OCI-LY1 (cell line): Measurements from ENCODE around the gene CPSF4.
"Not testable (repeated sequence)": the region's sequence is repeated elsewhere in the genome, so short reads cannot be mapped to it uniquely, and the experiment has no call there.

Source experiments
- H2AFZ ChIP-seq: fragments of 200-600 bp; sonication (generic), shearing (Covaris generic); 2 replicates; pipeline ENCODE4 v1.6.0; 2014; ENCODE audit warnings: antibody characterized with exemption, mild to moderate bottlenecking, low read length
- H3F3A ChIP-seq: fragments of 200-600 bp; sonication (generic), shearing (Covaris generic); 2 replicates; pipeline ENCODE4 v1.6.0; 2014; ENCODE audit warnings: mild to moderate bottlenecking, antibody characterized with exemption, low read length, moderate library complexity; ENCODE audit not compliant: insufficient read depth
- H3K27ac ChIP-seq: fragments of 200-600 bp; sonication (generic); 2 replicates; pipeline ENCODE4 v1.5.1; 2014; ENCODE audit warnings: low read length, mixed run types, mild to moderate bottlenecking, low read depth; ENCODE audit not compliant: poor library complexity, severe bottlenecking
- H3K27me3 ChIP-seq: fragments of 200-600 bp; sonication (generic); 2 replicates; pipeline ENCODE4 v1.6.0; 2014; ENCODE audit warnings: antibody characterized with exemption, mild to moderate bottlenecking, low read length, moderate library complexity; ENCODE audit not compliant: insufficient read depth
- H3K36me3 ChIP-seq: fragments of 200-600 bp; sonication (generic); 2 replicates; pipeline ENCODE4 v1.6.1; 2014; ENCODE audit warnings: mild to moderate bottlenecking, antibody characterized with exemption, low read length, moderate library complexity, mixed read lengths; ENCODE audit not compliant: insufficient read depth
- H3K4me1 ChIP-seq: fragments of 200-600 bp; sonication (generic); 2 replicates; pipeline ENCODE4 v1.5.1; 2014; ENCODE audit warnings: mild to moderate bottlenecking, low read length, moderate library complexity; ENCODE audit not compliant: insufficient read depth, severe bottlenecking
- H3K4me2 ChIP-seq: fragments of 200-600 bp; sonication (generic), shearing (Covaris generic); 2 replicates; pipeline ENCODE4 v1.6.1; 2014; ENCODE audit warnings: low read length
- H3K4me3 ChIP-seq: fragments of 200-600 bp; sonication (generic); 2 replicates; pipeline ENCODE4 v1.5.1; 2014; ENCODE audit warnings: low read length, low read depth, mild to moderate bottlenecking, mixed read lengths; ENCODE audit not compliant: poor library complexity, severe bottlenecking
- H3K79me2 ChIP-seq: fragments of 200-600 bp; shearing (Covaris generic); 2 replicates; pipeline ENCODE4 v1.6.1; 2016; ENCODE audit warnings: mixed run types, low read length, mixed read lengths; ENCODE audit not compliant: insufficient read depth
- H3K9ac ChIP-seq: fragments of 200-600 bp; sonication (generic), shearing (Covaris generic); 2 replicates; pipeline ENCODE4 v1.6.1; 2014; ENCODE audit warnings: mild to moderate bottlenecking, low read length, mixed read lengths
- H3K9me2 ChIP-seq: fragments of 200-600 bp; sonication (generic), shearing (Covaris generic); 2 replicates; pipeline ENCODE4 v1.6.1; 2014; ENCODE audit warnings: low read depth, mild to moderate bottlenecking, low read length, mixed read lengths
- H3K9me3 ChIP-seq: fragments of 200-600 bp; shearing (Covaris generic); 2 replicates; pipeline ENCODE4 v1.6.1; 2014; ENCODE audit warnings: low read length, mixed read lengths
- H4K20me1 ChIP-seq: fragments of 200-600 bp; sonication (generic), shearing (Covaris generic); 2 replicates; pipeline ENCODE4 v1.6.0; 2016; ENCODE audit warnings: mild to moderate bottlenecking, low read length; ENCODE audit not compliant: insufficient read depth
- CTCF ChIP-seq: fragments of 200-600 bp; sonication (generic), shearing (Covaris generic); IDR thresholded peaks from 2 replicates; pipeline ENCODE4 v1.5.1; 2017; ENCODE audit warnings: mild to moderate bottlenecking, antibody characterized with exemption, low read length, moderate library complexity, mixed read lengths
- EZH2 ChIP-seq: fragments of 200-600 bp; sonication (generic), shearing (Covaris generic); IDR thresholded peaks from 2 replicates; pipeline ENCODE4 v1.8.0; 2017; ENCODE audit warnings: borderline replicate concordance, mixed run types, mild to moderate bottlenecking, antibody characterized with exemption, low read length, moderate library complexity, mixed read lengths

The CPSF4 gene

GRCh38 chr7:99499721-99500636, 61.2 kb downstream of the CPSF4 start, which contains the start of gene ZNF394:
Gene ZNF394 (minus strand): TSS chr7:99500281. CDS start chr7:99500093, 188 bp downstream.
- H3K4me2 ChIP-seq = peak within 1 kb of the TSS; percentile 94
- H3K27me3 ChIP-seq = no peaks in the 10 kb centered on the region
- H3K79me2 ChIP-seq = peaks cover 33% of the 10 kb centered on the region
- H3K4me3 ChIP-seq = peak within 1 kb of the TSS; percentile 77
- H2AFZ ChIP-seq = no peak within 1 kb of the TSS
- peaks cover 3% of the 10 kb centered on the region; the same call in 1 of the 2 replicates for H4K20me1 ChIP-seq
- peaks cover 35% of the 10 kb centered on the region for H3K36me3 ChIP-seq
- H3K9me2 ChIP-seq = no peaks in the 10 kb centered on the region
- H3K9ac ChIP-seq = peak within 1 kb of the TSS; percentile 78
- peak; percentile 9; the same call in 1 of the 2 replicates for TF ChIP-seq CTCF
- no peak for TF ChIP-seq EZH2
- no peaks in the 10 kb centered on the region for H3K9me3 ChIP-seq
- no peaks in the 10 kb centered on the region for H3F3A ChIP-seq
- H3K27ac ChIP-seq = peak within 1 kb of the TSS; percentile 57
- H3K4me1 ChIP-seq = peaks cover 28% of the 10 kb centered on the region

GRCh38 chr7:99500637-99501009, 61.9 kb downstream of the CPSF4 start:
- peak overlapping the region; percentile 94 for H3K4me2 ChIP-seq
- peaks cover 37% of the 10 kb centered on the region for H3K79me2 ChIP-seq
- peaks cover 3% of the 10 kb centered on the region; the same call in 1 of the 2 replicates for H4K20me1 ChIP-seq
- peak overlapping the region; percentile 78 for H3K9ac ChIP-seq
- H3K9me2 ChIP-seq = no peaks in the 10 kb centered on the region
- H3K27ac ChIP-seq = peak overlapping the region; percentile 57
- no peak overlapping the region for H2AFZ ChIP-seq
- TF ChIP-seq EZH2 (no peak), CTCF (no peak)
- H3F3A ChIP-seq = no peaks in the 10 kb centered on the region
- no peaks in the 10 kb centered on the region for H3K9me3 ChIP-seq
- H3K36me3 ChIP-seq = peaks cover 29% of the 10 kb centered on the region
- no peaks in the 10 kb centered on the region for H3K27me3 ChIP-seq
- H3K4me3 ChIP-seq = peak overlapping the region; percentile 77
- peaks cover 31% of the 10 kb centered on the region for H3K4me1 ChIP-seq

DNA sequence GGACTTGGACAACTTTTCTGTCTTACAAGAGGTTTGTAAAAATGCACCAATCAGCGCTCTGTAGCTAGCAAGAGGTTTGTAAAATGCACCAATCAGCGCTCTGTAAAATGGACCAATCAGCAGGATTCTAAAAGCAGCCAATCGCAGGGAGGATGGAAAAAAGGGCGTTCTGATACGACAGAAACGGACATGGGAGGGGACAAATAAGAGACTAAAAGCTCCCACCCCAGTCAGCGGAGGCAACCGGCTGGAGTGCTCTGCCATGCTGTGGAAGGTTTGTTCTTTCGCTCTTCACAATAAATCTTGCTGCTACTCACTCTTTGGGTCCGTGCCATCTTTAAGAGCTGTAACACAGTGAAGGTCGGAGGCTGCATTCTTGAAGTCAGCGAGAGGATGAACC, 62.5 kb downstream of the CPSF4 start:
- not testable (repeated sequence) for H3K9ac ChIP-seq, H3K27ac ChIP-seq, H3K9me3 ChIP-seq, H3K27me3 ChIP-seq, H3K9me2 ChIP-seq, H4K20me1 ChIP-seq, H3F3A ChIP-seq, H2AFZ ChIP-seq
- Histone ChIP-seq H3K36me3 (peaks cover 23% of the 10 kb centered on the region), H3K4me3 (peak overlapping the region; percentile 77), H3K79me2 (peaks cover 43% of the 10 kb centered on the region), H3K4me2 (peak overlapping the region; percentile 94), H3K4me1 (peaks cover 37% of the 10 kb centered on the region)
